Measurements from ENCODE around the gene PTPRCAP.

PTPRCAP gene

DNA sequence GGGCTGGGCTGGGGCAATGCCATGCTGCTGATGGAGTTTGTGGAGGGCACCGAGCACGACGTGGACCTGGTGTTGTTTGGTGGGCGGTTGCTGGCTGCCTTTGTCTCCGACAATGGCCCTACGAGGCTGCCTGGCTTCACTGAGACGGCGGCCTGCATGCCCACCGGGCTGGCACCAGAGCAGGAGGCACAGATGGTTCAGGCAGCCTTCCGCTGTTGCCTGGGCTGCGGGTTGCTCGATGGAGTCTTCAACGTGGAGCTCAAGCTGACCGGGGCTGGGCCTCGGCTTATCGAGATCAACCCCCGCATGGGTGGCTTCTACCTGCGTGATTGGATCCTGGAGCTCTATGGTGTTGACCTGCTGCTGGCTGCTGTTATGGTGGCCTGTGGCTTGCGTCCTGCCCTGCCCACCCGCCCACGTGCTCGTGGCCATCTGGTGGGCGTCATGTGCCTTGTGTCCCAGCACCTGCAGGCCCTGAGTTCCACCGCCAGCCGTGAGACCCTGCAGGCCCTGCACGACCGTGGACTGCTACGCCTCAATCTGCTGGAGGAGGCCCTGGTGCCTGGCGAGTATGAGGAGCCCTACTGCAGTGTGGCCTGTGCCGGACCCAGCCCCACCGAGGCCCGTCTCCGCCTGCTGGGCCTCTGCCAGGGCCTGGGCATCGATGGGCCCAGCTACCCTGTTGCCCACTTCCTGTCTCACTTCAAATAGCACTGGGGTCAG is 13.4 kb downstream of the PTPRCAP start:
- no peak for DNase-seq (ENCODE audit: low read depth)

DNA sequence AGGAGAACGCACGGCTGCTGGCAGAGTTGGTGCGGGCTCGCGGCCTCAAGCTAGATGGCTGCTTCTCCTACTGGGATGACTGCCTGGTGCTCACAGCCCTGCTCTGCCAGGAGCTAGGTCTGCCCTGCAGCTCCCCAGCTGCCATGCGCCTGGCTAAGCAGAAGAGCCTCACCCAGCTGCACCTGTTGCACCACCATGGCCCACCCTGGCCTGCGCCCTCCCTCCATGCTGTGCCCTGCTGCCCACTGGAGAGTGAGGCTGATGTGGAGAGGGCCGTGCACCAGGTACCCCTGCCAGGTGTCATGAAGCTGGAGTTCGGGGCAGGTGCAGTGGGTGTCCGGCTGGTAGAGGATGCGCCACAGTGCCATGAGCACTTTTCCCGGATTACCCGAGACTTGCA is 14.0 kb downstream of the PTPRCAP start:
- DNase-seq (ENCODE audit: low read depth) = no peak

DNA sequence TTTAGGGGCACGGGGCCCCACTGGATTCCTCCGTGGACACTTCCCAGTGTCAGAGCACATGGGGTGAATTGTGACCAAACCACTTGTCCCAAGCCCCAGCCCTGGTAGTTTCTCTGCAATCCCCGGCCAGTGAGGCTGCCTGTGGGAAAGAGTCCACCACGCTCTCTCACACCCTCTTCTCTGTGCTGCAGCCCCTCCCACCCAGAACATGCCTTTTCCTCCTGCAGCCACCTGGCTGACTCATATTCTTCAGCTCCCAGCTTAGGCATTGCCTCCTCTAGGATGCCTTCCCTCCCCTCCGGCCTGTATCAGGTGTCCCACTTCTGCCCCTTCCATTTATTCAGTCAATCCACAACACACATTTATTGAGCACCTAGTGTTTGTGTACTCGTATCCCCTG is 14.6 kb downstream of the PTPRCAP start:
- no peak for DNase-seq (ENCODE audit: low read depth)

DNA sequence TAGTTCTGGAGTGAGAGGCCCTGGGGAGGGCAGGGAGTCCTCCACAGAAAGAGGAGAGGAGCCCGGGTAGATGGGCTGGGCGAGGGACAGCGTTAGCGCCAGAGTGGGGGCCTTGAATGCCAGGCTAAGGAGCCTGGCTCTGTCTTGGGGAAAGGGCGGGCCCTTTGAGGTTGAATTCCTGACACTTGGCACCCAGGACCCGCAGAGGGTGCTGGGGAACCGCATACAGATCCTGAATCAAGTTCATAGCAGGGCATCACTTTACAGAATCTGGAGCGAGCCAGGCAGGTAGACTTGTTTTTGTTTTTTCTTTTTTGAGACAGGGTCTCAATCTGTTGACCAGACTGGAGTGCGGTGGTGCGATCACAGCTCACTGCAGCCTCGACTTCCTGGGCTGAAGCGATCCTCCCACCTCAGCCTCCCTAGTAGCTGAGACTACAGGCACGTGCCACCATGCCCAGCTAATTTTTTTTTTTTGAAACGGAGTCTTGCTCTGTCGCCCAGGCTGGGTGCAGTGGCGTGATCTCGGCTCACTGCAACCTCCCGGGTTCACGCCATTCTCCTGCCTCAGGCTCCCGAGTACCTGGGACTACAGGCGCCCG is 16.0 kb downstream of the PTPRCAP start:
- DNase-seq (ENCODE audit: low read depth) = no peak

DNA sequence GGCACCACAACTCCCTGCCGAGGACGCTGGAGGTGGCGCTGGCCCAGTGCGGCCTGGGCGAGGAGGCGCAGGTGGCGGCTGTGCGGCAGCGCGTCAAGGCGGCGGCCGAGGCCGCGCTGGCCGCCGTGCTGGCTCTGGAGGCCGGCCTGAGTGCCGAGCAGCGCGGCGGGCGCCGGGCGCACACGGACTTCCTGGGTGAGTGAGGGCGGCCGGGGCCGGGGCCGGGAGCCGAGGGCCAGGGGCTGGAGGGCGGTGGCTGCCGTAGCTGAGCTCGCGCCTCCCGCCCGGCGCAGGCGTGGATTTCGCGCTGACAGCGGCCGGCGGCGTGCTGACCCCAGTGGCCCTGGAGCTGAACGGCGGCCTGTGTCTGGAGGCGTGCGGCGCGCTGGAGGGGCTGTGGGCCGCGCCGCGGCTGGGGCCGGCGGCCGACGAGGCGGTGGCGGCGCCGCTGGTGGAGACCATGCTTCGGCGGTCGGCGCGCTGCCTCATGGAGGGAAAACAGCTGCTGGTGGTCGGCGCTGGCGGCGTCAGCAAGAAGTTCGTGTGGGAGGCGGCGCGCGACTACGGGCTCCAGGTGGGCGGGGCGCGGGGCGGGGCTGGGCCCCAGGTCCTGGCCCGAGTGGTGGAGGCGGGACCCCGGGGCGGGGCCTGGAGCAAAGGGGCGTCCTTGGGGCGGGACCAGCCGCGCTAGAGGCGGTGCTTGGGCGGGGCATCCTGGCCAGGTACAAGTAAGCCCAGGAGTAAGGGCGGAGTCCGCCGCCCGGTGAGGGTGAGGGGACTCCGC is 16.6 kb downstream of the PTPRCAP start:
- peak; percentile 90 for DNase-seq (ENCODE audit: low read depth)

DNA sequence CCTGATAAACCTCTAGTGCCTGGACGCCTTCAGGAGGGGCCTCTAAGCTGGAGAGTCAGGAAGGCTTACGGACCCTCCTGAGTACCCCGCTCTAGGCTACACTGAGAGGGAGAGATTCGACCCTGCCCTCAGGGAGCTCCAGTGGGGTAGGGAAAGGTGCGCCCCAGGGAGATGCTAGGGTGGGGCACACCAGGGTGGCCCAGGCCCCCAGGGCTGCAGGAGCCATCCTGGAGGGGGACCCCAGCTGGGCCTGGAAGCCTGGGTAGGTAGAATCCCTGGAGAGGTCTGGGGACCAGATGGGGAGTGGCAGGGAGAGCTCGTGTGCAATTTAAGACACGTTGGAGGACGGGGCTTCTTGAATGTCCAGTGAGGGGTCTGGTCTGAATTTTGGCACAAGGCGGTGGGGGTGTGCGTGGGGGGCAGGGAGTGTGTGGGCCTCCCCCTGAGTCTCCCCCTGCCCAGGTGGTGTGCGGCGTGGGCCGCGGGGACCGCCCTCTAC is 17.3 kb downstream of the PTPRCAP start:
- DNase-seq (ENCODE audit: low read depth) = no peak

DNA sequence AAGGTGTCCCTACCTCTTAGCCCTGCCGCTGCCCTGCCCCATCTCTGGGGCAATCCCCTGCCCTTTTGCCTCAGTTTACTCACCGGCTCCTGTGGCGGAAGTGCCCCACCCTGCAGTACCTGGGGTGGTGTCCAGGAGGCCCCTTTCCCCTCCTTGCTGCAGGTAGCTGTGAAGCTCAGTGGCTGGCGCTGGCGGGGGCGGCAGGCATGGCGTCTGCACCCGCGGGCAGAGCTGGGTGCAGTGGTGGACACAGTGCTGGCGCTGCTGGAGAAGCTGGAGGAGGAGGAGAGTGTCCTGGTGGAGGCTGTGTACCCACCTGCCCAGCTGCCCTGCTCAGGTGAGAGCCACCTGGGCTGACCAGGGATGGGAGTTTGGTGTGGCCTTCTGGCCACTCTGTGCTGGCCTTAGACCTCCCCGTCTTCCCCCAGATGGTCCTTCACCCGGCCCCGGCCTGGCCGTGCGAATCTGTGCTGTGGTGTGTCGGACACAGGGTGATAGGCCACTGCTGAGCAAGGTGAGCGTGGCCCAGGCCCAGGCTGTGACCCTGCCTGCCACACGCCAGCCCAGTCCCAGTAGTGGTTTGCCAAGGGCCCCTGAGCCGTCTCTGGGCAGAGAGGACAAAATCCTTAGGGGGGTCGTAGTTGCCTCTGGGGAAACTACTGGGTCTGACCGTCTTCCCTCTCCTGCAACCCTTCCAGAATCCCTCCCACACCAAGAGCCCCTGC is 18.0 kb downstream of the PTPRCAP start:
- DNase-seq (ENCODE audit: low read depth) = no peak

DNA sequence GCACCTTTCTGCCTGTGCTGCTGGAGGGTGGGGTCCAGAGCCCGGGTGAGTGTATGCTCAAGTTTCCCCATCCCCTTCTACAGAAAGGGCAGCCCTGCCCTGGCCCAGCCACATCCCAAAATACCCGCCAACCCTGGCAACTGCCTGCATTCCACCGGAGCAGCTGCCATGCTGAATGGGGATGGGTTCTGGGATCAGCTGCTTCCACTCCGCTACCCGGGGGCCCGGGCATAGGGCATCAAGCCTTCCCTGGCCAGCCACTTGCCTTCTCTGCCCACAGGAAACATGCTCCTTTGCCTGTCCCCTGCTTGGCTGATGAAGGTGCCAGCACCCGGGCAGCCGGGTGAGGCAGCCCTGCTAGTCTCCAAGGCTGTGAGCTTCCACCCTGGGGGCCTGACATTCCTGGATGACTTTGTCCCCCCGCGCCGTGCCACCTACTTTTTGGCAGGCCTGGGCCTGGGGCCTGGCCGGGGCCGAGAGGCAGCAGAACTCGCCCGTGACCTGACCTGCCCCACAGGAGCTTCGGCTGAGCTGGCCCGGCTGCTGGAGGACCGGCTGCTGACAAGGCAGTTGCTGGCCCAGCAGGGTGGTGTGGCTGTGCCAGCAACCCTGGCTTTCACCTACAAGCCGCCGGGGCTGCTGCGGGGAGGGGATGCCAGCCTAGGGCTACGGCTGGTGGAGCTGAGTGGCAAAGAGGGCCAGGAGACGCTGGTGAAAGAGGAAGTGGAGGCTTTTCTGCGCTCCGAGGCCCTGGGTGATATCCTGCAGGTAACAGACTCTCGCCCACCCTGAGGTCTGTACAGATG is 18.8 kb downstream of the PTPRCAP start:
- no peak for DNase-seq (ENCODE audit: low read depth)

DNA sequence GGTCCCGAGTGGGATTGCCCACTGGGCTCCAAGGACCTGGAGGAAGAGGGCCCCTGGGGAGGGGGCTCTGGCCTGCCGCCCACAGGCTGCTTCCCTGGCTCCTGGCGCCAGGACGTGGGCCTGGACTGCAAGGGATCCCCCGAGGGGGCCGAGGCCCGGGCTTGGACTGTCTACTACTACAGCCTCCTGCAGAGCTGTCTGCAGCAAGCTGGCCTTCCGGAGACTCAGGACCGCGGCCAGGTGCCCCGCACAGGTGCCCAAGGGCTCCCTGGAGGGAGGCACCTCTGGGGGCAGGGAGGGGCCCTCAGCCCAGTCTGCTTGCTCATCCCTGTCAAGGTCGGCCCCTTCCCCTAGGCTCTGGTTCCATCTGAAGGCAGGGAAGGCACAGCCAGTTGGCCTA is 20.1 kb downstream of the PTPRCAP start:
- DNase-seq (ENCODE audit: low read depth) = no peak

DNA sequence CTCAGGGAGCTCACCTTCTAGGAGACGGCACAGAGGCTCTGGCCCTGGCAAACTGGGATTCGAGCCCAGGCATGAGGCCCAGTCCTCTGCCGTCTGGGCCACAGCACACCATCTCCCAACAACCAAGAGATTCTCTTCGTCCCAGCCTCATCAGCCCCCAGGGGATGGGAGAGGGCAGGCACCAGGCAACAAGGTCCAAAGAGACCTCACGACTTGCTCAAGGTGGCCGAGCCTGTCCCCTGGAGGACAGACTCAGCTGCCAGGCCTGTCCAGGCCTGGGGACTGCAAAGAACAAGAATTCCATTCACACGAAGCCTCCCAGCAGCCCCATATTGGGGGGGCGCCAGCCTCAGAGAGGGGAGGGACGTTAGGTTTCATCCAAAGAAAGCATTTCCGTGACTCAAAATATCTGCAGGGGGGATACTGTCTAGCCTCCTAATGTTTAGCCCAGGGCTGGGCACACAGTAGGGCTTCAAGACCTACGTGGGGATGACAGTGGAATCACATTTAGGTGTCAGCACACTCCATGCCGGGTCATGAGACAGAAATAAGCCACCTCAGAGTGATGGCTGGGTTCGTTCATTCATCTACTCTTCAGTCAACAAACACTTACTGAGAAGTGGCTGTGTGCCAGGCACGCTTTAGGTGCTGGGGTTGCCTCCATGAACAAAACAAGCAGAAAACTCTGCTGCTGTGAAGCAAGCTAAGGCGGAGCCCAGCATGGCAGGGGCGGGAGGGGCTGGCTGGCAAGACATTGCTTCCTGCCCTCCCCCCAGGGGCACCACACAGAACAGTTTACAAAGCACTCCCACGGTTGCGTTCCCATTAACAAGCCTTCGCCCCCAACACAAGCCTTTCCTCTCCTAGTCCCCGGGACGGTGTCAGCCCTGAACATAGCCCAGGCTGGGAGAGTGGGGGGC is 20.8 kb downstream of the PTPRCAP start:
- no peak for DNase-seq (ENCODE audit: low read depth)

DNA sequence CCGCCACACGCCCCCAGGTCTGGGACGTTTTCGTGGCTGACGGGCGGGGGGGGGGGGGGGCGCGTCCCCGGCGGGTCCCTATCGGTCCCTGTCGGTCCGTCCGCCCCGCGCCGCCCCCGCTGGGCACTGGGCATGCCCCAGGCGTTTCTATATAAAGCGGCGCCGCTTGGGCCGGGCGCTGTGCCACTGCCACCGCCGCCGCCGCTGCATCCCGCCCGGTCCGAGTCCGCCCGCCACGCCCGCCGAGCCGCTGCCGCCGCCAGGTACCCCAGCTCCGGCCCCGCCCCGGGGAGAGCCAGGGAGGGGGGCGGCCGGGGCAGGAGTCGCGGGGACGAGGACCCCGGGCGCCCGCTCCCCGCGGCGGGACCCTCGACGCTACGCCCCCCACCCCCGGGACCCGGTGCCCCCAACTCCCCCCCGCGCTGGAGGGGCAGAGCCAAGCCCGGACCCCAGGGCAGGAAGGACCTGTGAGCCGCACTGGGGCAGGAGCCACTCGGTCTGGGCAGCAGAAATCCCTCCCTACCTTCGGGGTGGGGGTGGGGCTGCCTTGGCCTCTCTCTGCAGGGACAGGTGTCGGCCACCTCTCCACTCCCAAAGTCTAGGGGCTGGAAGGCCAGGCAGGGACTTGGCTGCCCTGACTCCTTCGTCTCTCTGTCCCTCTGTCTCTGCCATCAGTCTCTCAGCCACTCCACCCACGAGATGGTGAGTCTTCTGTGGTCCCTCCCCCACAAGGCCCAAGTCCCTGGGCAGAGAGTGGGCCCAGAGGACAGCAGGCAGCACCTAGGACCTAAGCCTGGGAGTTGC is 21.8 kb downstream of the PTPRCAP start, which contains the start of gene CARNS1:
Gene CARNS1 (plus strand): TSS at position 178 of the 804 bp plus-strand sequence. CDS start 522 bp downstream, at position 700.
- no peak for DNase-seq (ENCODE audit: low read depth)

DNA sequence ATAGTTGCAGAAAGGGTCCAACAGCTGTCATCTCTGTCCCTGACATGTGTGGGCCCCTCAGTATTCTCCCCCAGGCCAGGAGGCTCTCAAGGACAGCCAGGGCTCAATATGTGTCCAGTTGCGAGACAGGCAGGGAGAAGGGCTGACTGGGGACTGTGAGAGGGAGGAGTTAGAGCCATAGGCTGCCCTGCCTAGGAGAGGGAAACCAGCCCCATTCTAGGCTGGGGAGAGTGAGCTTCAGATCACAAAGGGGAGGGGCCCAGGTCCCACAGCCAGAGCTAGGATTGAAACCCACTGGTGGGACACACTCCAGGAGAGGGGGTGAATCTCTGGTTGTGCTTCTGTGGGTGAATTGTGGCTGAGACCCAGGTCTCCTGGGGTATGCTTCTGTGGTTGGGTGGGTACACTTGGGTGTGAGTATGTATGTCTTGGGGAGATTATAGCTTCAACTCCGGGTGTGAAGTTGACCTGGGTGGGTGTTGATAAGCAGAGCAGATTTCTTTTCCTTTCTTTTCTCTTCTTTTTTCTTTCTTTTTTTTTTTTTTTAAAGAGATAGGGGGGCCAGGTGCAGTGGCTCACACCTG is 24.1 kb downstream of the PTPRCAP start:
- no peak for DNase-seq (ENCODE audit: low read depth)

DNA sequence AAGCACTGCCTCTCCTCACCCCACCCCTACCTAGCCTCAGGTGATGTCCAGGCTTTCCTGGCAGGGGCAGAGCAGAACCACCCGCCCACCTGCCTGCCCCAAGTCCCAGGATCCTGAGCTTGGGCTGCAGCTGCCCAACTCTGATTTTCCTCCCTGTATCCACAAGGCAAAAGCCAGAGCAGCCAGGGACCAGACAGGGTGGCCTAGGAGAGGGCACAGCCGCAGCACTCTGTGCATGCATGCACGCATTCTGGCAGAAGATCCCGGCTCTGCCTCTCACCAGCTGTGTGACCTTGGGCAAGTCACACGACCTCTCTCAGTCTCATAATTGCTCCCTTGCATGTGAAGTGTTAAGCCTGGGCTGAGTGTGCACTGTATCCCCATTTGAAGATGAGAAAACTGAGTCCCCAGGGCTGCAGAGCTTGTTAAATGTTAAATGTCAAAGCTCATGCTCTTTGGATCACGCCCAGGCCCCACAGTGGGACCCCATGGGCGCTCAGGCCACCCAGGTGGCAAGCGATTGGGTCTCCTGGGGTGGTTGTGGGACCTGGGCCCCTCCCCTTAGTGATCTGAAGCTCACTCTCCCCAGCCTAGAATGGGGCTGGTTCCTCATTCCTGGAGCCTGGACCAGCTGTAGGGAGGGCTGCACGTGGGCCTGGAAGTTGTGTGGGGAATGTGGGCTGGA is 24.8 kb downstream of the PTPRCAP start:
- no peak for DNase-seq (ENCODE audit: low read depth)

DNA sequence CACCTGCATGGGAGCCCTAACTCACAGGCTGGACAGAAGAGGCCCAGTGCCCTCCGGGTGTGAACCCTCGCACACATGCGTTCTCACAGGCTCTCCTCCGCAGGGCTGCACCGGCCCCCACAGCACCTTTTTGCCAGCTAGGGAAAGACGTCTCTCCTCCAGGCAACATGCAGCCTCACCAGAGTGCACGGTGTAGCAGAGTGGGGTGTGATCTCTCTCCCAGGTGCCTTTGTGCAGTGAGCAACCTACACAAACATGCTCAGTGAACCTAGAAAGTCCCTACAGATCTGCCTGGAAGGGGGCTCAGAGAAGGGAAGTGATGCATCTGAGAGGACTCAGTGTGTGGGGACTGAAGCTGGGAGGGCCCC is 25.7 kb downstream of the PTPRCAP start:
- no peak for DNase-seq (ENCODE audit: low read depth)

DNA sequence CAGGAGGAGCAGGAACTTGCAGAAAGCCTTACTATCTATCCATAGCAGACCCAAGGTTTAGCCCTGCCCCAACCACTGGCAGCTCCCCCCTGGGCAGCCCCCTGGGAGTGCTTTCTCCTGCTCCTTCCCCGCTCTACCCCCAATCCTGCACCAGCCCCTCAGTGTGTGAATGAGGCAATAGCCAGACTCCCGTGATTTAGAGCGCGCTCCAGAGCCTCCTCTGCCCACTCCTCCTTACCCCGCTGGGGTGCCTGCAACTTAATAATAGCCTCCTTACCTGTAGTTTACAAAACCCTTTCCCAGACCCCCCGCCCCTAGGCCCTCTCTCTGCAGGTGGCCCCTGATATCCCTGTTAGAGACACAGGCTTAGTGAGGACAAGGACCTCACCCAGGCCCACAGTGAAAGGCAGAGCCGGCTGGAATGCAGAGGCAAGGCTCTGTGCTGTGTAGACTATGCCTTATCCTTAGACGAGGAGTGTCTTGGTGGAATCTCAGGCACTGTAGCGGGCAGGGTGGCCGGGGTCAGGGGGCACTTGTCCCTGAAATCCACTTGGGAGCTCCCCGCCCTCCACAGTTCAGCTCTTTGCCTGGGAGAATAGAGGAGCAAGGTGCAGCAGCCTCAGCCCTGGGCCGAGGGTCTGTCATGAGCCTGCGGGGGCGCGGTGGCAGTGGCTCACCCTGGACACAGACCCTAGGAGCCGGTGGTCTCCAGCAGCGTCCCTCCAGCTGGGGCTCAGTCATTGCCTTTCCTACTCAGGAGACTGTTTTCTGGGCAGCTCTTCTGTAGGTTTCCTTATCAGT is 26.3 kb downstream of the PTPRCAP start:
- no peak for DNase-seq (ENCODE audit: low read depth)

DNA sequence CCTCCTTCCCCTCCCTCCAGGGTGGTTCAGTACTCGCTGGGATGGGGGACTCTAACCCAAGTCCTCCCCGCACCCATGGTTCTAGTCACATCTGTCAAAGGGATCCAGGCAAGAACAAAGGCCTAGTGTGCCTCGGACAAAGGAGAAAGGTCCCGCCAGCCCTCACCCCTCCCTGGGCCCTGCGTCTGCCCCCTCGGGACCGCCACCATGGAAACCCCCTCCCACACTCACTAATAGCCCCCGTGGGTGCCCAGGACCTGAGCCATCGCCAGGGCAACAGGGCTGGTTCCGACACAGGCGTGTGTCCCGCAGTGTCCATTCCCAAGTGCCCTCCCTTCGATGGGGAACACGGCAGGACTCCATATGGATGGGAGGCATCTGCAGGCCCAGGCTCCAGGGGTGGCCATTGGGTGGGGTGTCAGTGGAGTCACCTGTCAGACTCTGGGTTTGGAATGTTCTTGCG is 27.1 kb downstream of the PTPRCAP start:
- DNase-seq (ENCODE audit: low read depth) = no peak

DNA sequence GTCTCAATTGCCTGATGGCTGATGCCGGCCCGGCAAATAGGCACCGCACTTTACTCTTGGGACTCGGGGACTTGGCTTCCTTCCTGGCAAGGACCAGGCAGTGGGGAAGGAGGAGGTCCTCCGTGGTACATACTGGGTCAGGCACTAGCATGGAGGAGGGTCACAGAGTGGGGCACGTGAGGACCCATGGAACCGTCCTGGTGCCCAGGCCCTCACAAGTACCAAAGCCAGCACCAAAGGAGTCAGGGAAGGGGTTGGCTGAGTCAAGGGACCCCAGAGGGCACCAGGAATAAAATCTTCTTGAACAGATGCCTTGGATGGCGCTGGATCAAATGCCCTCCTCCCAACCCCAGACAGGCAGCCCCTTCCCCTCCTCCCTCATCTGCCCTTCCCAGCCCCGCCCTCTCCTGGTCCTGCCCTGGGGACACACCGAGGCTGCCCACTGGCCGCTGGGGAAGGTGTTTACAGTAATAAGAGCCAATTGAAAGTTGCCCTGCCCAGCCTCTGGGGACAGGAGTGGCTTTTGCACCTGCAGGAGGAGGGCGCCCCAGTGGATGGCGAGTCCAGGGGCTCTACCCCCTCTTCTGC is 27.6 kb downstream of the PTPRCAP start:
- no peak for DNase-seq (ENCODE audit: low read depth)
